Muscle of leg (tissue), 11 donors: ENCODE results near the gene MROH7. TPM values are rescaled to one million over a fixed set of nuclear protein-coding genes. Genes with fewer than 3 reads are reported as not detected.

Source experiments
- DNase-seq: peaks from one replicate; pipeline ENCODE4 v3.0.0; 2013
- H3K27ac ChIP-seq: one replicate; pipeline ENCODE4 v1.5.1; 2013; ENCODE audit warnings: mild to moderate bottlenecking, low read length, control low read depth
- H3K27me3 ChIP-seq: one replicate; pipeline ENCODE4 v1.6.1; 2013; ENCODE audit warnings: low read length; ENCODE audit not compliant: control insufficient read depth, insufficient read depth
- H3K36me3 ChIP-seq: one replicate; pipeline ENCODE4 v1.6.1; 2013; ENCODE audit warnings: low read length; ENCODE audit not compliant: control insufficient read depth, insufficient read depth
- H3K4me1 ChIP-seq: one replicate; pipeline ENCODE4 v1.6.1; 2013; ENCODE audit warnings: low read length; ENCODE audit not compliant: control insufficient read depth, insufficient read depth
- H3K4me3 ChIP-seq: one replicate; pipeline ENCODE4 v1.5.1; 2013; ENCODE audit warnings: low read length, control low read depth
- H3K9me3 ChIP-seq: replicated peaks from 2 replicates; pipeline ENCODE4 v1.6.1; 2013; ENCODE audit warnings: low read depth, low read length; ENCODE audit not compliant: control insufficient read depth
- WGBS: methylation state at CpG from one replicate; pipeline ENCODE4 v1.1.5; 2013; ENCODE audit warnings: missing lambda C conversion rate; ENCODE audit not compliant: insufficient coverage; 5-methylcytosine and 5-hydroxymethylcytosine counted together
- polyA plus RNA-seq, 8 donors: library from polyadenylated mRNA; unstranded; fragments of 120-200 nt; gene quantifications; one replicate each; pipeline versions ENCODE4 v1.2.1 to v1.2.3, GENCODE V29; 2013; ENCODE audit warnings: inconsistent platforms in 1 of 8, low replicate concordance in 1 of 8; ENCODE audit not compliant: insufficient read length in 8 of 8, insufficient read depth in 1 of 8
- total RNA-seq: library from RNA; stranded (reverse); fragments of 120-200 nt; gene quantifications from one replicate; pipeline ENCODE4 v1.2.4, GENCODE V29; 2013

The MROH7 gene
- total and polyA plus RNA-seq, 9 donors, result 1.4 to 9.8 (median 4.0) TPM

GRCh38 chr1:54748094-54748835, 106.7 kb downstream of the MROH7 start:
- H3K27ac ChIP-seq, result no peak overlapping the region
- H3K4me3 ChIP-seq, result no peak overlapping the region
- no peaks in the 10 kb centered on the region for H3K4me1 ChIP-seq
- peaks cover 9% of the 10 kb centered on the region for H3K36me3 ChIP-seq
- H3K9me3 ChIP-seq, result no peaks in the 10 kb centered on the region
- DNase-seq, result no peak
- no peaks in the 10 kb centered on the region for H3K27me3 ChIP-seq
- WGBS, result 84% methylated on average over 11 of the region's 14 CpGs

DNA sequence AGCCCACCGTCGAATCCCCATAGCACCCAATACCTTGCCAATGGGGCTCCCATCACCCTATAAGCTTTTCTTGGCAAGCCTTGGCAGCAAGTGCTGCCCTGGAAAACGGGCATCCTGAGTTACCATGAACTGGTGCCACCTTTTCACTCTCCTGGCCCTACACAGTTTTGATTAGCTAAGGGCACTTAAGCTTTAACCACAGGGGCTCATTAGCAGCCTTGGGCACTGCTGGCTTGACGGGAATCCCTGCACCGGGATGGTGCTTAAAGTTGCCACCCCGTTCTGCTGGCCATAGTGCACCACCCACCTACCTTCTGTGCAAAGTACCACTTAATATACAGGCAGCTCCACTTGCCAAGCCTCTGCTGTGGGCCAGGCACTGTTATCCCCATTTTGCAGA, 109.0 kb downstream of the MROH7 start:
- no peak overlapping the region for H3K27ac ChIP-seq
- no peaks in the 10 kb centered on the region for H3K27me3 ChIP-seq
- H3K9me3 ChIP-seq, result no peaks in the 10 kb centered on the region
- 84% methylated on average over 4 of the region's 6 CpGs for WGBS
- H3K4me3 ChIP-seq, result no peak overlapping the region
- DNase-seq, result no peak
- peaks cover 2% of the 10 kb centered on the region for H3K36me3 ChIP-seq
- H3K4me1 ChIP-seq, result no peaks in the 10 kb centered on the region

- Histone ChIP-seq H3K36me3 (peaks cover 5% of the 10 kb centered on the region), H3K27ac (no peak overlapping the region), H3K4me3 (no peak overlapping the region), H3K9me3 (no peaks in the 10 kb centered on the region), H3K27me3 (no peaks in the 10 kb centered on the region), H3K4me1 (no peaks in the 10 kb centered on the region)
- 21% methylated on average over 2 of the region's 4 CpGs for WGBS
- DNase-seq, result no peak
Observed at GRCh38 chr1:54751426-54751825, 109.8 kb downstream of the MROH7 start.

DNA sequence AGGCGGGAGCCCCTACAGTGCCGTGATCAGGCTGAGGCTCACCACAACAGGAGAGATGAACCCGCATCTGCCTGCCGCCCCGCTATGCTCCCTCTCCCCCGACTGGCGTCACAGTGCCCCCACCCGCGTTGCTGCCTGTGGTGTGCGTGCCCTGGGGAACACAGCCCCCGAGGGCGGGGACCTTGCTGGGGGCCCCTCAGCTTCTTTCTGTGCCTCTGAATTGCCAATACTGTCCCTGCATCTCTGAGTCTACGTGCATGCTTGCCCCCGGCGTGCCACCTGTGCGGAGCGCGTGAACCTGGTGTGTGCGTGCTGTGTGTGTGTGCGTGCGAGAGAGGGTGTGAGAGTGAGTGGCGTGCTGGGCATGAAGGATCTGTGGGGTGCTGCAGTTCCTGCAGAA, 112.5 kb downstream of the MROH7 start:
- H3K4me3 ChIP-seq, result no peak overlapping the region
- no peak overlapping the region for H3K27ac ChIP-seq
- DNase-seq, result no peak
- 86% methylated on average over 22 of the region's 22 CpGs for WGBS
- peaks cover 26% of the 10 kb centered on the region for H3K36me3 ChIP-seq
- no peaks in the 10 kb centered on the region for H3K27me3 ChIP-seq
- no peaks in the 10 kb centered on the region for H3K9me3 ChIP-seq
- H3K4me1 ChIP-seq, result no peaks in the 10 kb centered on the region

DNA sequence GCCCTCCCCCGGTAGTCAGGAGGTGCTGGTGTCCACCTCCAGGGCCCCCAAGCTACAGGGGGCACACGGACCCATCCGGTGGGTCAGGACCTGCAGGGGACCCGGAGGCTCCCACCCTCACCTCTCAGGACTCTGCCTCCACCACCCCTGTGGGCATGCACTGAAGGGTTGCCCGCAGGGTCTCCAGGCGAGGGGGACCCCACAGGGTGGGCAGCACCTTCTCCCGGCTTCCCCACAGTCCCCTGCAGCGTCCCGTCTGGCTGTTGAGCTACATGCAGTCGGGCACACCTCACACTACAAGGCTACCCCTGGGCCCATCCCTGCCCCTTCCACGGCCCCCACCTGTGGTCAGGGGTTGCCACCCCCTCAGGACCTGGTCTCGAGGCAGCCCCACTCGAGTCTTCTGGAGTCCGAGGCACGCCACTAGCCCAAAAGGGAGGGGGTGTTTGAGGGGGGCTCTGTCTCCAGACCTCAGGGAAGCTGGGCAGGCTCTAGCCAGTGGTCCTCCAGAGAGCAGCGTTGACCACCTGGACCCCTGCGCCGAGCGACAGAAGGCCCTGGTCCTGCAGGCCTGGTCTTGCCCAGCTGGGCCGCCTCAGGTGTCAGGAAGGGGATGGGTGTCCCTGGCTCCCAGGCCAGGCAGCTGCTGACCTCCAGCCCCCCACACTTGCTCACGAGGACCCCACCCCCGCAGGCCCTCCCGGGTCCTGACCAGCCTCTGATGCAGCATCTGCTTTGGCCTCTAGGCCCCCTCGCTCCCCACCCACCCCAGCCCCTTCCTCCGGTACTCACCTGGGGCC, 113.1 kb downstream of the MROH7 start:
- H3K4me3 ChIP-seq, result no peak overlapping the region
- no peak for DNase-seq
- no peaks in the 10 kb centered on the region for H3K4me1 ChIP-seq
- H3K9me3 ChIP-seq, result no peaks in the 10 kb centered on the region
- no peak overlapping the region for H3K27ac ChIP-seq
- H3K36me3 ChIP-seq, result peaks cover 26% of the 10 kb centered on the region
- no peaks in the 10 kb centered on the region for H3K27me3 ChIP-seq
- 83% methylated on average over 20 of the region's 25 CpGs for WGBS

DNA sequence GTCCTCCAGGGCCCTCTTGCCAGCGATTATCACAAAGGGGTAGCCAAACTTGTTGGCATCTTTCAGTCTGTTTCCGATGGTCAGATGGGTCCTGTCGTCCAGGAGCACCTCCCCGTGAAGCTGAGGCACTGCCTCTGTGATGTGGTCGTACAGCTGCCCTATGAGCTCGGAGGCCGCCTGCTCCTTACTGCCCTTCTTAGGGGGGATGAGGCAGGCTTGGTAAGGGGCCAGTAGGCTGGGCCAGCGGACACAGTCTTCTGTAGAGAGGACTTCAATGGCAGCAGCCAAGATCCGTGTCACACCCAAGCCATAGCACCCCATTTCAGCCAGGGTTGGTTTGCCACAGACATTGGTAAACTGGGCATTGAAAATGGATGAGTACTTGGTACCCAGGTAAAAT, 116.2 kb downstream of the MROH7 start:
- Histone ChIP-seq H3K27ac (no peak overlapping the region), H3K27me3 (no peaks in the 10 kb centered on the region), H3K4me1 (peaks cover 1% of the 10 kb centered on the region), H3K9me3 (no peaks in the 10 kb centered on the region), H3K4me3 (no peak overlapping the region), H3K36me3 (peaks cover 26% of the 10 kb centered on the region)
- 91% methylated on average over 4 of the region's 9 CpGs for WGBS
- no peak for DNase-seq

- DNase-seq, result no peak
- WGBS, result 94% methylated on average over 18 of the region's 20 CpGs
- peaks cover 26% of the 10 kb centered on the region for H3K36me3 ChIP-seq
- no peak overlapping the region for H3K27ac ChIP-seq
- H3K9me3 ChIP-seq, result no peaks in the 10 kb centered on the region
- H3K4me3 ChIP-seq, result no peak overlapping the region
- peaks cover 8% of the 10 kb centered on the region for H3K4me1 ChIP-seq
- no peaks in the 10 kb centered on the region for H3K27me3 ChIP-seq
Observed at GRCh38 chr1:54758678-54759348, 117.2 kb downstream of the MROH7 start.

Other genes with a start within 250 kb of the MROH7 start
- gene SSBP3, start 235.4 kb upstream of the MROH7 start, total RNA-seq, result 14.9 TPM
- 10 to 100 TPM; 47.0 to 63.8 (median 54.4) TPM for gene SSBP3, start 235.4 kb upstream of the MROH7 start, polyA plus RNA-seq
- gene ACOT11, start 93.6 kb upstream of the MROH7 start, total RNA-seq, result 8.2 TPM
- 10 to 100 TPM in 1 of 8 donors, 1 to 10 TPM in 7; 2.8 to 10.1 (median 5.3) TPM for gene ACOT11, start 93.6 kb upstream of the MROH7 start, polyA plus RNA-seq
- not detected for gene FAM151A, start 18.3 kb upstream of the MROH7 start, total RNA-seq
- 1 to 10 TPM in 1 of 8 donors, under 1 TPM in 7; 0.20 to 1.3 (median 0.47) TPM for gene FAM151A, start 18.3 kb upstream of the MROH7 start, polyA plus RNA-seq
- 26.4 TPM for gene TTC4, start 74.1 kb downstream of the MROH7 start, total RNA-seq
- gene TTC4, start 74.1 kb downstream of the MROH7 start, polyA plus RNA-seq, result 10 to 100 TPM; 23.4 to 30.8 (median 24.9) TPM
- gene PARS2, start 122.7 kb downstream of the MROH7 start, total RNA-seq, result 6.4 TPM
- 1 to 10 TPM; 4.1 to 5.5 (median 4.6) TPM for gene PARS2, start 122.7 kb downstream of the MROH7 start, polyA plus RNA-seq
- gene TTC22, start 159.5 kb downstream of the MROH7 start, total RNA-seq, result 0.09 TPM
- 1 to 10 TPM in 2 of 8 donors, under 1 TPM in 5, not detected in 1; 0.04 to 1.7 (median 0.15) TPM for gene TTC22, start 159.5 kb downstream of the MROH7 start, polyA plus RNA-seq
- 12.2 TPM for gene DHCR24, start 245.4 kb downstream of the MROH7 start, total RNA-seq
- 10 to 100 TPM; 17.7 to 32.7 (median 24.5) TPM for gene DHCR24, start 245.4 kb downstream of the MROH7 start, polyA plus RNA-seq